SK-N-SH (cell line): Measurements from ENCODE around the gene NUDT1. TPM values are rescaled to one million over a fixed set of nuclear protein-coding genes. Genes with fewer than 3 reads are reported as not detected.

Source experiments
- CTCF ChIA-PET: fragments of 300-600, 350-600 bp; formaldehyde crosslinking; extraction: SDS; loops from one replicate; lab custom pipeline; 2021; lab: Yijun Ruan, JAX
- POLR2A ChIA-PET: fragments of 350-600 bp; sonication (Branson Sonifier 250); formaldehyde crosslinking; extraction: SDS; loops from one replicate; lab custom pipeline; 2020; ENCODE audit warnings: antibody characterized with exemption, inconsistent platforms; lab: Yijun Ruan, JAX
- DNase-seq: peaks from one replicate; pipeline ENCODE4 v3.0.0; 2012
- H2AFZ ChIP-seq: fragments of 200-600 bp; sonication (generic); 2 replicates; pipeline ENCODE4 v1.8.1; 2016; ENCODE audit warnings: antibody characterized with exemption, mild to moderate bottlenecking, low read depth
- H3F3A ChIP-seq: fragments of 200-600 bp; sonication (generic); replicated peaks from 2 replicates; pipeline ENCODE3; 2016; ENCODE audit warnings: antibody characterized with exemption, mild to moderate bottlenecking; ENCODE audit not compliant: insufficient read depth
- H3K27ac ChIP-seq, 2 experiments: fragments of 200-500 bp in 1 of 2; fragments of 200-600 bp in 1 of 2; sonication (Bioruptor generic) in 1 of 2; sonication (generic), shearing (Covaris generic) in 1 of 2; 2 replicates each; pipeline versions ENCODE4 v1.5.1 to v1.6.1; 2014 to 2016; ENCODE audit warnings: low read depth in 2 of 2, inconsistent platforms in 1 of 2, low read length in 1 of 2, mild to moderate bottlenecking in 1 of 2, mixed read lengths in 1 of 2
- H3K27me3 ChIP-seq: fragments of 200-600 bp; sonication (generic), shearing (Covaris generic); 2 replicates; pipeline ENCODE4 v1.6.1; 2016; ENCODE audit warnings: mixed run types; ENCODE audit not compliant: insufficient read depth
- H3K36me3 ChIP-seq, 2 experiments: fragments of 200-500 bp in 1 of 2; fragments of 200-600 bp in 1 of 2; sonication (Bioruptor generic) in 1 of 2; sonication (generic) in 1 of 2; replicated peaks in 1 of 2; 2 replicates each; pipeline versions ENCODE3 to v1.5.1; 2014 to 2016; ENCODE audit warnings: low read length in 1 of 2, mild to moderate bottlenecking in 1 of 2; ENCODE audit not compliant: insufficient read depth in 2 of 2, control insufficient read depth in 1 of 2
- H3K4me1 ChIP-seq, 2 experiments: fragments of 200-500 bp in 1 of 2; fragments of 200-600 bp in 1 of 2; sonication (Bioruptor generic) in 1 of 2; sonication (generic), shearing (Covaris generic) in 1 of 2; 2 replicates each; pipeline versions ENCODE4 v1.5.1 to v1.6.1; 2014 to 2016; ENCODE audit warnings: low read depth in 1 of 2, low read length in 1 of 2, mixed run types in 1 of 2; ENCODE audit not compliant: insufficient read depth in 2 of 2, control insufficient read depth in 1 of 2
- H3K4me2 ChIP-seq: fragments of 200-600 bp; sonication (generic), shearing (Covaris generic); 2 replicates; pipeline ENCODE4 v1.6.1; 2017; ENCODE audit warnings: mixed run types
- H3K4me3 ChIP-seq, 2 experiments: fragments of 200-500 bp in 1 of 2; fragments of 200-600 bp in 1 of 2; sonication (Bioruptor generic) in 1 of 2; sonication (generic), shearing (Covaris generic) in 1 of 2; 2 replicates each; pipeline versions ENCODE4 v1.5.1 to v1.8.1; 2014 to 2016; ENCODE audit warnings: low read depth in 2 of 2, inconsistent platforms in 1 of 2, low read length in 1 of 2, mild to moderate bottlenecking in 1 of 2, mixed read lengths in 1 of 2, moderate library complexity in 1 of 2
- H3K79me2 ChIP-seq: fragments of 200-600 bp; sonication (generic); 2 replicates; pipeline ENCODE4 v1.8.1; 2017; ENCODE audit warnings: mild to moderate bottlenecking; ENCODE audit not compliant: insufficient read depth
- H3K9ac ChIP-seq: fragments of 200-600 bp; sonication (generic); 2 replicates; pipeline ENCODE4 v1.6.1; 2017; ENCODE audit warnings: mixed run types
- H3K9me2 ChIP-seq: fragments of 200-600 bp; sonication (generic); 2 replicates; pipeline ENCODE4 v1.6.1; 2017; ENCODE audit warnings: mixed run types
- H3K9me3 ChIP-seq: fragments of 200-600 bp; sonication (generic); 2 replicates; pipeline ENCODE4 v1.6.1; 2017; ENCODE audit warnings: mixed run types, mild to moderate bottlenecking, moderate library complexity
- H4K20me1 ChIP-seq: fragments of 200-600 bp; sonication (generic); 2 replicates; pipeline ENCODE4 v1.6.1; 2017; ENCODE audit warnings: mild to moderate bottlenecking, mixed run types; ENCODE audit not compliant: insufficient read depth
- EZH2phosphoT487 ChIP-seq: fragments of 200-600 bp; sonication (generic); IDR thresholded peaks from 2 replicates; pipeline ENCODE4 v1.6.1; 2017; ENCODE audit warnings: low read depth, mixed run types, mild to moderate bottlenecking, antibody characterized with exemption, moderate library complexity, borderline replicate concordance
- MEF2A ChIP-seq: IDR thresholded peaks from 2 replicates; pipeline ENCODE4 v1.4.0; 2012; ENCODE audit warnings: low read depth, borderline replicate concordance
- RAD21 ChIP-seq: IDR thresholded peaks from 2 replicates; pipeline ENCODE4 v1.6.1; 2012; ENCODE audit warnings: mild to moderate bottlenecking, low read length
- REST ChIP-seq: IDR thresholded peaks from 2 replicates; pipeline ENCODE4 v1.6.1; 2012; ENCODE audit warnings: mild to moderate bottlenecking, low read depth, low read length, moderate library complexity
- TEAD4 ChIP-seq: IDR thresholded peaks from 2 replicates; pipeline ENCODE4 v1.4.0; 2012; ENCODE audit warnings: mild to moderate bottlenecking, borderline replicate concordance; ENCODE audit not compliant: insufficient read depth
- WGBS: methylation state at CpG from one replicate; pipeline ENCODE4 v1.1.6; 2017; ENCODE audit warnings: low lambda C conversion rate; 5-methylcytosine and 5-hydroxymethylcytosine counted together
- polyA plus RNA-seq, 3 experiments: library from polyadenylated mRNA; depleted of rRNA; stranded (reverse); fragments of >200 nt; gene quantifications; 2 replicates each; pipeline ENCODE4 v1.2.3, GENCODE V29; 2012
- TF ChIP-seq, protein P1 (sequence below): fragments of 150-350 bp; IDR thresholded peaks from 2 replicates; pipeline ENCODE4 v1.6.1; 2016; ENCODE audit warnings: mild to moderate bottlenecking, low read depth, low read length
- TF ChIP-seq, protein P2 (sequence below): fragments of 150-350 bp; IDR thresholded peaks from 2 replicates; pipeline ENCODE4 v1.6.1; 2017; ENCODE audit warnings: antibody characterized with exemption, low read length, low read depth, borderline replicate concordance
- TF ChIP-seq, protein P3 (sequence below): fragments of 200-600 bp; sonication (generic); IDR thresholded peaks from 2 replicates; pipeline ENCODE4 v1.6.1; 2017; ENCODE audit warnings: antibody characterized with exemption, mild to moderate bottlenecking, moderate library complexity

The NUDT1 gene
- polyA plus RNA-seq, 1 of the 3 experiments (the other 2 are of a cell fraction): 98.1 TPM

- no peaks in the 10 kb centered on the region for H3K9me3 ChIP-seq
- H3K27me3 ChIP-seq: no peaks in the 10 kb centered on the region
- H4K20me1 ChIP-seq: no peaks in the 10 kb centered on the region
- POLR2A ChIA-PET: interaction anchor here (0.6 to 0.7 kb wide), 3 partner anchors 25 to 416 kb away, joined by 3 read pairs; no protein-coding TSS in a partner anchor
- 89% methylated on average over 3 of the region's 3 CpGs for WGBS
- H3K27ac ChIP-seq: peak overlapping the region in 1 of 2 experiments; percentile 10; a peak in 1 of 4 replicates
- no peak for DNase-seq
- no peak overlapping the region for H3K4me2 ChIP-seq
- H3K9me2 ChIP-seq: no peaks in the 10 kb centered on the region
- peaks cover 55 to 57% of the 10 kb centered on the region in 2 experiments for H3K36me3 ChIP-seq
- H3K9ac ChIP-seq: no peak overlapping the region
- TF ChIP-seq, protein P1, sequence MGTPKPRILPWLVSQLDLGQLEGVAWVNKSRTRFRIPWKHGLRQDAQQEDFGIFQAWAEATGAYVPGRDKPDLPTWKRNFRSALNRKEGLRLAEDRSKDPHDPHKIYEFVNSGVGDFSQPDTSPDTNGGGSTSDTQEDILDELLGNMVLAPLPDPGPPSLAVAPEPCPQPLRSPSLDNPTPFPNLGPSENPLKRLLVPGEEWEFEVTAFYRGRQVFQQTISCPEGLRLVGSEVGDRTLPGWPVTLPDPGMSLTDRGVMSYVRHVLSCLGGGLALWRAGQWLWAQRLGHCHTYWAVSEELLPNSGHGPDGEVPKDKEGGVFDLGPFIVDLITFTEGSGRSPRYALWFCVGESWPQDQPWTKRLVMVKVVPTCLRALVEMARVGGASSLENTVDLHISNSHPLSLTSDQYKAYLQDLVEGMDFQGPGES: no peak
- TF ChIP-seq, protein P2, sequence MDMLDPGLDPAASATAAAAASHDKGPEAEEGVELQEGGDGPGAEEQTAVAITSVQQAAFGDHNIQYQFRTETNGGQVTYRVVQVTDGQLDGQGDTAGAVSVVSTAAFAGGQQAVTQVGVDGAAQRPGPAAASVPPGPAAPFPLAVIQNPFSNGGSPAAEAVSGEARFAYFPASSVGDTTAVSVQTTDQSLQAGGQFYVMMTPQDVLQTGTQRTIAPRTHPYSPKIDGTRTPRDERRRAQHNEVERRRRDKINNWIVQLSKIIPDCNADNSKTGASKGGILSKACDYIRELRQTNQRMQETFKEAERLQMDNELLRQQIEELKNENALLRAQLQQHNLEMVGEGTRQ: no peak
- TF ChIP-seq REST (no peak), TEAD4 (no peak), MEF2A (no peak), EZH2phosphoT487 (no peak), RAD21 (no peak)
- TF ChIP-seq, protein P3, sequence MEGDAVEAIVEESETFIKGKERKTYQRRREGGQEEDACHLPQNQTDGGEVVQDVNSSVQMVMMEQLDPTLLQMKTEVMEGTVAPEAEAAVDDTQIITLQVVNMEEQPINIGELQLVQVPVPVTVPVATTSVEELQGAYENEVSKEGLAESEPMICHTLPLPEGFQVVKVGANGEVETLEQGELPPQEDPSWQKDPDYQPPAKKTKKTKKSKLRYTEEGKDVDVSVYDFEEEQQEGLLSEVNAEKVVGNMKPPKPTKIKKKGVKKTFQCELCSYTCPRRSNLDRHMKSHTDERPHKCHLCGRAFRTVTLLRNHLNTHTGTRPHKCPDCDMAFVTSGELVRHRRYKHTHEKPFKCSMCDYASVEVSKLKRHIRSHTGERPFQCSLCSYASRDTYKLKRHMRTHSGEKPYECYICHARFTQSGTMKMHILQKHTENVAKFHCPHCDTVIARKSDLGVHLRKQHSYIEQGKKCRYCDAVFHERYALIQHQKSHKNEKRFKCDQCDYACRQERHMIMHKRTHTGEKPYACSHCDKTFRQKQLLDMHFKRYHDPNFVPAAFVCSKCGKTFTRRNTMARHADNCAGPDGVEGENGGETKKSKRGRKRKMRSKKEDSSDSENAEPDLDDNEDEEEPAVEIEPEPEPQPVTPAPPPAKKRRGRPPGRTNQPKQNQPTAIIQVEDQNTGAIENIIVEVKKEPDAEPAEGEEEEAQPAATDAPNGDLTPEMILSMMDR: no peak
- peaks cover 66% of the 10 kb centered on the region for H3K79me2 ChIP-seq
- H3K4me3 ChIP-seq: no peak overlapping the region
- CTCF ChIA-PET: interaction anchor here (1.5 kb wide), 1 partner anchor 8 kb away, joined by 4 read pairs; the partner anchor contains the start of genes MRM2 and NUDT1
- peaks cover 30% of the 10 kb centered on the region for H3F3A ChIP-seq
- no peak overlapping the region for H2AFZ ChIP-seq
- H3K4me1 ChIP-seq: peaks cover 0 to 32% of the 10 kb centered on the region in 2 experiments; a peak in 1 of 4 replicates
Observed at GRCh38 chr7:2233926-2234325, 8.1 kb upstream of the NUDT1 start.
